GM12878 (cell line): ENCODE data around the gene KIAA1191. TPM values are rescaled to one million over a fixed set of nuclear protein-coding genes. Genes with fewer than 3 reads are reported as not detected.

Source experiments
- ATAC-seq: fragments of 200-7000 bp; cut with Tn5 transposase; 3 replicates; pipeline ENCODE4 v1.9.1; 2020; ENCODE audit warnings: mild to moderate bottlenecking, moderate library complexity
- BruUV-seq: library from RNA; stranded (reverse); fragments of 400-500 nt; replicated peaks from 2 replicates; lab custom pipeline; 2021; lab: Mats Ljungman, UMichigan
- CTCF ChIA-PET: fragments of 300-600 bp; sonication (Branson Sonifier 250); formaldehyde crosslinking; extraction: SDS; loops from one replicate; lab custom pipeline; 2021; ENCODE audit warnings: inconsistent platforms; lab: Yijun Ruan, JAX
- POLR2A ChIA-PET: fragments of 350-600 bp; formaldehyde crosslinking; extraction: SDS; loops from one replicate; lab custom pipeline; 2021; ENCODE audit warnings: inconsistent platforms; lab: Charles Lee
- RAD21 ChIA-PET: fragments of 300-600 bp; sonication (Branson Sonifier 250); formaldehyde crosslinking; loops from one replicate; lab custom pipeline; 2023; ENCODE audit warnings: antibody characterized with exemption; ENCODE audit not compliant: unreplicated experiment; lab: Charles Lee
- SMC1A ChIA-PET: fragments of 300-600 bp; sonication (Branson Sonifier 250); formaldehyde crosslinking; loops from one replicate; lab custom pipeline; 2023; ENCODE audit not compliant: unreplicated experiment, uncharacterized antibody; lab: Charles Lee
- DNase-seq: peaks from one replicate; pipeline ENCODE4 v3.0.0-alpha.2; 2011; ENCODE audit warnings: low read depth, low spot score
- FAIRE-seq: peaks from 3 replicates; lab custom pipeline; 2011; peaks lifted over from hg19 to GRCh38; lab: Jason Lieb, UNC
- H2AFZ ChIP-seq: 2 replicates; pipeline ENCODE4 v1.6.0; 2011; ENCODE audit warnings: low read depth, low read length, control low read depth; ENCODE audit not compliant: control insufficient read depth
- H3K27ac ChIP-seq: 2 replicates; pipeline ENCODE4 v1.5.1; 2011; ENCODE audit warnings: control low read depth; ENCODE audit not compliant: control insufficient read depth, insufficient read depth
- H3K27me3 ChIP-seq, 2 experiments: replicated peaks in 1 of 2; 2 replicates each; pipeline versions ENCODE4 v1.6.0 to v1.6.1; 2011; ENCODE audit warnings: low read length in 1 of 2; ENCODE audit not compliant: control insufficient read depth in 2 of 2, insufficient read depth in 2 of 2
- H3K36me3 ChIP-seq, 2 experiments: 2 replicates each; pipeline ENCODE4 v1.5.1; 2011; ENCODE audit warnings: low read length in 1 of 2; ENCODE audit not compliant: control insufficient read depth in 2 of 2, insufficient read depth in 2 of 2
- H3K4me1 ChIP-seq: 2 replicates; pipeline ENCODE4 v1.6.1; 2011; ENCODE audit warnings: mild to moderate bottlenecking, low read length, moderate library complexity, mixed read lengths; ENCODE audit not compliant: control insufficient read depth, insufficient read depth
- H3K4me2 ChIP-seq: 2 replicates; pipeline ENCODE4 v1.6.0; 2011; ENCODE audit warnings: control low read depth; ENCODE audit not compliant: control insufficient read depth, insufficient read depth
- H3K4me3 ChIP-seq: fragments of 200-600 bp; sonication (generic); 2 replicates; pipeline ENCODE4 v1.5.1; 2016
- H3K79me2 ChIP-seq: 2 replicates; pipeline ENCODE4 v1.6.0; 2011; ENCODE audit warnings: low read length; ENCODE audit not compliant: control insufficient read depth, insufficient read depth
- H3K9ac ChIP-seq: 2 replicates; pipeline ENCODE4 v1.8.0; 2011; ENCODE audit warnings: low read length, control low read depth, mixed read lengths; ENCODE audit not compliant: control insufficient read depth, insufficient read depth
- H3K9me3 ChIP-seq: replicated peaks from 3 replicates; pipeline ENCODE4 v1.5.1; 2011; ENCODE audit warnings: mild to moderate bottlenecking, low read length; ENCODE audit not compliant: control insufficient read depth, insufficient read depth
- H4K20me1 ChIP-seq: 2 replicates; pipeline ENCODE4 v1.6.0; 2011; ENCODE audit not compliant: control insufficient read depth, insufficient read depth
- TCF12 ChIP-seq: IDR thresholded peaks from 2 replicates; pipeline ENCODE4 v1.6.1; 2011; ENCODE audit warnings: low read depth, mild to moderate bottlenecking, low read length
- ZBTB40 ChIP-seq: fragments of 450-650 bp; IDR thresholded peaks from 2 replicates; pipeline ENCODE4 v1.6.1; 2016; ENCODE audit warnings: mild to moderate bottlenecking, moderate library complexity, borderline replicate concordance
- WGBS: methylation state at CpG from one replicate; pipeline ENCODE4 v1.1.6; 2016; ENCODE audit warnings: low lambda C conversion rate; ENCODE audit not compliant: insufficient replicate concordance, insufficient coverage; ENCODE audit errors: missing lambda C conversion rate; 5-methylcytosine and 5-hydroxymethylcytosine counted together
- in situ Hi-C: fragments of 300-500 bp; cut with MboI; formaldehyde crosslinking; loops from 9 replicates; pipeline ENCODE4 v1.14.3; 2018; ENCODE audit warnings: mixed read lengths
- intact Hi-C: fragments of 100-400 bp; cut with micrococcal nuclease; formaldehyde crosslinking; loops from one replicate; pipeline ENCODE4 v1.14.2; 2022; ENCODE audit not compliant: unreplicated experiment
- polyA plus RNA-seq, 11 experiments: library from polyadenylated mRNA; depleted of rRNA in 4 of 11; unstranded in 6 of 11; stranded (reverse) in 5 of 11; fragments of >200 nt; fragmentation: Nextera tagmentation in 4 of 11; fragmentation: Illumina TruSeq in 1 of 11; extraction: Ambion mirVana in 4 of 11; extraction: Trizol in 1 of 11; gene quantifications; 1 replicate in 1 of 11; 2 replicates in 10 of 11; pipeline versions ENCODE4 v1.2.1 to v1.2.3, GENCODE V29; 2011 to 2016; ENCODE audit warnings: inconsistent platforms in 2 of 11, missing spikeins in 2 of 11, low read depth in 1 of 11
- total RNA-seq, 4 experiments: library from RNA; depleted of rRNA in 3 of 4; stranded (reverse); fragments of >200 nt in 3 of 4; fragmentation: Illumina TruSeq in 1 of 4; extraction: Trizol in 1 of 4; gene quantifications; 2 replicates each; pipeline versions ENCODE4 v1.2.1 to v1.2.3, GENCODE V29; 2013 to 2021
- TF ChIP-seq, protein P1 (sequence below): fragments of 450-650 bp; IDR thresholded peaks from 2 replicates; pipeline ENCODE4 v1.6.1; 2016; ENCODE audit warnings: mild to moderate bottlenecking
- TF ChIP-seq, protein P2 (sequence below): IDR thresholded peaks from 2 replicates; pipeline ENCODE4 v1.6.1; 2012; ENCODE audit warnings: low read depth, low read length, improper control_type of control experiment

The KIAA1191 gene
- total and polyA plus RNA-seq, 10 of the 15 experiments (the other 5 are each of a cell fraction or from before 2014, with no cell fraction given): 14.9 to 58.2 (median 31.8) TPM

DNA sequence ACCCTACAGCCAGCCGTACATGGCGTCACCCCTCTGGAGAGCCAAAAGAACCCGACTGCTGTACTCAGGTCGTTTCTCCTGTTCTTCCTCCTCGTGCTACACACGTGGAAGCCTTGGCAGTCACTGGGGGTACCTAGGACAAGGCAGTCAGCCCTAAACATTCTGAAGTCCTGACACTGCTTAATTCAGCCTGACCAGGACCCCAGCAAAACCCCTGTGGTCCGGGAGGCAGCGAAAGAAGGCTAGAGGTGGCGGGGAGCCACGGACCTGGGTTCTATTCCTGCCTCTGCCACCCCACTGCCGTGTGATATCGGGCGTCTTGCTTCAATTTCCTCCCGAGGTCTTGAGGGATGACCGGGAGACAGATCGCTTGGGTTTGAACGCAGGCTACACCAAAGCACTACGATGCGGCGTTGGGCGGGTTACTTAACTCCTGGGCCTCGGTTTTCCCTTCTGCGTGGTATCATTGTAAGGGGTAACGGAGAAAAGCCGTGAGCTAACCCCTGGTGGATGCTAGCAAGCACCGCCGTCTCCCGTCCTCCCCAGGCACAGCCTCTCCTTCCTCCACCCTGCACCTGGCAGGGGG is 3.3 kb upstream of the KIAA1191 start:
- Histone ChIP-seq H3K4me3 (peak overlapping the region; percentile 91), H3K36me3 (no peaks in the 10 kb centered on the region), H3K4me2 (peak overlapping the region; percentile 98), H4K20me1 (no peaks in the 10 kb centered on the region), H3K27ac (no peak overlapping the region), H2AFZ (peak overlapping the region; percentile 92), H3K9ac (peak overlapping the region; percentile 71), H3K27me3 (no peaks in the 10 kb centered on the region), H3K4me1 (no peaks in the 10 kb centered on the region; the same call in 1 of the 2 replicates), H3K9me3 (no peaks in the 10 kb centered on the region), H3K79me2 (peaks cover 15% of the 10 kb centered on the region)
- SMC1A ChIA-PET: no interaction called here
- CTCF ChIA-PET: no interaction called here
- TF ChIP-seq, protein P1, sequence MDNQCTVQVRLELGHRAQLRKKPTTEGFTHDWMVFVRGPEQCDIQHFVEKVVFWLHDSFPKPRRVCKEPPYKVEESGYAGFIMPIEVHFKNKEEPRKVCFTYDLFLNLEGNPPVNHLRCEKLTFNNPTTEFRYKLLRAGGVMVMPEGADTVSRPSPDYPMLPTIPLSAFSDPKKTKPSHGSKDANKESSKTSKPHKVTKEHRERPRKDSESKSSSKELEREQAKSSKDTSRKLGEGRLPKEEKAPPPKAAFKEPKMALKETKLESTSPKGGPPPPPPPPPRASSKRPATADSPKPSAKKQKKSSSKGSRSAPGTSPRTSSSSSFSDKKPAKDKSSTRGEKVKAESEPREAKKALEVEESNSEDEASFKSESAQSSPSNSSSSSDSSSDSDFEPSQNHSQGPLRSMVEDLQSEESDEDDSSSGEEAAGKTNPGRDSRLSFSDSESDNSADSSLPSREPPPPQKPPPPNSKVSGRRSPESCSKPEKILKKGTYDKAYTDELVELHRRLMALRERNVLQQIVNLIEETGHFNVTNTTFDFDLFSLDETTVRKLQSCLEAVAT: peak; percentile 65
- TF ChIP-seq, protein P2, sequence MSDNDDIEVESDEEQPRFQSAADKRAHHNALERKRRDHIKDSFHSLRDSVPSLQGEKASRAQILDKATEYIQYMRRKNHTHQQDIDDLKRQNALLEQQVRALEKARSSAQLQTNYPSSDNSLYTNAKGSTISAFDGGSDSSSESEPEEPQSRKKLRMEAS: no peak
- TF ChIP-seq TCF12 (0 out of 2 replicates have a peak, but pooled peaks have one; percentile 51), ZBTB40 (peak; percentile 26; the same call in 1 of the 2 replicates)
- intact Hi-C loops: loop anchor here (1.0 kb wide), 1 partner anchor 23 kb away; the partner anchor contains the start of genes HIGD2A and NOP16
- in situ Hi-C loops: no loop called here
- RAD21 ChIA-PET: no interaction called here
- POLR2A ChIA-PET: no interaction called here
- no peak for ATAC-seq
- BruUV-seq: no TSS peak
- DNase-seq: no peak
- WGBS: 12% methylated on average over 28 of the region's 28 CpGs
- no peak for FAIRE-seq
